IMR-90 (cell line): ENCODE data around the gene FCHO1. TPM values are rescaled to one million over a fixed set of nuclear protein-coding genes. Genes with fewer than 3 reads are reported as not detected.

Experiments
- ATAC-seq: fragments of 200-7000 bp; cut with Tn5 transposase; 2 replicates; pipeline ENCODE4 v1.9.1; 2020; ENCODE audit warnings: low read depth, mild to moderate bottlenecking, moderate library complexity
- BruUV-seq: library from RNA; stranded (reverse); fragments of 400-500 nt; replicated peaks from 2 replicates; lab custom pipeline; 2021; lab: Mats Ljungman, UMichigan
- CTCF ChIA-PET: fragments of 300-600 bp; formaldehyde crosslinking; extraction: SDS; loops from one replicate; lab custom pipeline; 2021; ENCODE audit warnings: antibody characterized with exemption; lab: Yijun Ruan, JAX
- POLR2A ChIA-PET: fragments of 300-600 bp; sonication (Branson Sonifier 250); formaldehyde crosslinking; loops from one replicate; lab custom pipeline; 2022; ENCODE audit warnings: antibody characterized with exemption; ENCODE audit not compliant: unreplicated experiment; lab: Charles Lee
- DNase-seq: peaks from one replicate; pipeline ENCODE4 v3.0.0; 2013
- H2AFZ ChIP-seq: replicated peaks from 2 replicates; pipeline ENCODE3; 2013; ENCODE audit warnings: low read length, mild to moderate bottlenecking; ENCODE audit not compliant: poor library complexity
- H2AK5ac ChIP-seq: 2 replicates; pipeline ENCODE4 v1.6.1; 2013; ENCODE audit warnings: low read depth, low read length, inconsistent platforms
- H2AK9ac ChIP-seq: replicated peaks from 2 replicates; pipeline ENCODE3; 2013; ENCODE audit warnings: mild to moderate bottlenecking, low read depth, low read length, moderate library complexity; ENCODE audit not compliant: poor library complexity
- H2BK120ac ChIP-seq: 2 replicates; pipeline ENCODE4 v1.6.1; 2013; ENCODE audit warnings: low read depth, low read length, inconsistent platforms
- H2BK15ac ChIP-seq: 3 replicates; pipeline ENCODE4 v1.6.1; 2013; ENCODE audit warnings: low read depth, low read length, inconsistent platforms
- H2BK20ac ChIP-seq: 2 replicates; pipeline ENCODE4 v1.6.1; 2013; ENCODE audit warnings: low read depth, mild to moderate bottlenecking, inconsistent platforms, low read length, moderate library complexity
- H2BK5ac ChIP-seq: 2 replicates; pipeline ENCODE4 v1.6.1; 2013; ENCODE audit warnings: mild to moderate bottlenecking, low read depth, low read length, inconsistent platforms; ENCODE audit not compliant: poor library complexity, severe bottlenecking
- H3K14ac ChIP-seq: replicated peaks from 2 replicates; pipeline ENCODE4 v1.6.1; 2013; ENCODE audit warnings: low read depth, low read length, inconsistent platforms
- H3K18ac ChIP-seq: 2 replicates; pipeline ENCODE4 v1.6.1; 2013; ENCODE audit warnings: low read depth, low read length, control low read depth
- H3K23ac ChIP-seq: 2 replicates; pipeline ENCODE4 v1.6.1; 2013; ENCODE audit warnings: low read depth, low read length, inconsistent platforms
- H3K27ac ChIP-seq: 2 replicates; pipeline ENCODE4 v1.5.1; 2013; ENCODE audit warnings: mild to moderate bottlenecking, control low read depth, low read length; ENCODE audit not compliant: insufficient read depth
- H3K27me3 ChIP-seq: 2 replicates; pipeline ENCODE4 v1.6.1; 2013; ENCODE audit warnings: low read length; ENCODE audit not compliant: control insufficient read depth, insufficient read depth
- H3K36me3 ChIP-seq: 2 replicates; pipeline ENCODE4 v1.6.1; 2013; ENCODE audit warnings: low read length, mixed read lengths; ENCODE audit not compliant: control insufficient read depth, insufficient read depth
- H3K4ac ChIP-seq: 2 replicates; pipeline ENCODE4 v1.6.1; 2013; ENCODE audit warnings: low read depth, low read length, inconsistent platforms
- H3K4me1 ChIP-seq: 2 replicates; pipeline ENCODE4 v1.6.1; 2013; ENCODE audit warnings: low read length, mixed read lengths; ENCODE audit not compliant: control insufficient read depth, insufficient read depth
- H3K4me2 ChIP-seq: 2 replicates; pipeline ENCODE4 v1.6.1; 2013; ENCODE audit warnings: low read depth, mild to moderate bottlenecking, control low read depth, low read length, moderate library complexity
- H3K4me3 ChIP-seq: 2 replicates; pipeline ENCODE4 v1.5.1; 2013; ENCODE audit warnings: low read depth, mild to moderate bottlenecking, control low read depth, low read length, moderate library complexity; ENCODE audit not compliant: insufficient read depth
- H3K56ac ChIP-seq: 2 replicates; pipeline ENCODE4 v1.6.1; 2013; ENCODE audit warnings: low read length, inconsistent platforms; ENCODE audit not compliant: insufficient read depth; ENCODE audit errors: extremely low read depth
- H3K79me1 ChIP-seq, 2 experiments: 2 replicates each; pipeline ENCODE4 v1.6.1; 2013; ENCODE audit warnings: low read length in 2 of 2, inconsistent platforms in 1 of 2, low read depth in 1 of 2
- H3K9ac ChIP-seq: 2 replicates; pipeline ENCODE4 v1.6.1; 2013; ENCODE audit warnings: low read depth, low read length, control low read depth
- H3K9me1 ChIP-seq: 2 replicates; pipeline ENCODE4 v1.6.1; 2013; ENCODE audit warnings: low read length, inconsistent platforms; ENCODE audit not compliant: insufficient read depth
- H3K9me3 ChIP-seq: 2 replicates; pipeline ENCODE4 v1.6.1; 2013; ENCODE audit warnings: low read length; ENCODE audit not compliant: control insufficient read depth, insufficient read depth
- H4K20me1 ChIP-seq: 2 replicates; pipeline ENCODE4 v1.6.1; 2013; ENCODE audit warnings: low read length, inconsistent platforms; ENCODE audit not compliant: insufficient read depth
- H4K5ac ChIP-seq: 2 replicates; pipeline ENCODE4 v1.6.1; 2013; ENCODE audit warnings: mild to moderate bottlenecking, low read depth, low read length, control low read depth
- H4K8ac ChIP-seq, 2 experiments: 2 replicates each; pipeline ENCODE4 v1.6.1; 2013; ENCODE audit warnings: low read depth in 2 of 2, low read length in 2 of 2, control low read depth in 1 of 2, inconsistent platforms in 1 of 2
- H4K91ac ChIP-seq: 2 replicates; pipeline ENCODE4 v1.6.1; 2013; ENCODE audit warnings: low read depth, low read length, inconsistent platforms; ENCODE audit not compliant: insufficient read depth
- BHLHE40 ChIP-seq: fragments of 150-350 bp; IDR thresholded peaks from 2 replicates; pipeline ENCODE4 v1.6.1; 2016; ENCODE audit warnings: mild to moderate bottlenecking, low read depth, low read length
- CEBPB ChIP-seq: IDR thresholded peaks from 2 replicates; pipeline ENCODE4 v1.6.1; 2012; ENCODE audit warnings: low read depth, low read length, improper control_type of control experiment
- CHD1 ChIP-seq: IDR thresholded peaks from 2 replicates; pipeline ENCODE4 v1.6.1; 2012; ENCODE audit warnings: low read depth, low read length, improper control_type of control experiment
- FOS ChIP-seq: fragments of 150-350 bp; IDR thresholded peaks from 2 replicates; pipeline ENCODE4 v1.6.1; 2016; ENCODE audit warnings: low read depth, low read length
- MAFK ChIP-seq: IDR thresholded peaks from 2 replicates; pipeline ENCODE4 v1.6.1; 2012; ENCODE audit warnings: low read depth, low read length, improper control_type of control experiment
- MAZ ChIP-seq: IDR thresholded peaks from 2 replicates; pipeline ENCODE4 v1.6.1; 2012; ENCODE audit warnings: low read depth, mild to moderate bottlenecking, low read length, improper control_type of control experiment, moderate library complexity, borderline replicate concordance
- MXI1 ChIP-seq: IDR thresholded peaks from 2 replicates; pipeline ENCODE4 v1.6.1; 2012; ENCODE audit warnings: low read depth, mild to moderate bottlenecking, low read length, moderate library complexity, borderline replicate concordance
- NFE2L2 ChIP-seq: fragments of 150-350 bp; IDR thresholded peaks from 2 replicates; pipeline ENCODE4 v1.6.1; 2016; ENCODE audit warnings: low read depth, mild to moderate bottlenecking, low read length
- POLR2A ChIP-seq: IDR thresholded peaks from 2 replicates; pipeline ENCODE4 v1.6.1; 2012; ENCODE audit warnings: mild to moderate bottlenecking, low read depth, low read length
- RAD21 ChIP-seq: IDR thresholded peaks from 2 replicates; pipeline ENCODE4 v1.6.1; 2012; ENCODE audit warnings: low read length, improper control_type of control experiment
- RCOR1 ChIP-seq: IDR thresholded peaks from 2 replicates; pipeline ENCODE4 v1.6.1; 2012; ENCODE audit warnings: mild to moderate bottlenecking, low read length, improper control_type of control experiment; ENCODE audit not compliant: insufficient replicate concordance
- RFX5 ChIP-seq: IDR thresholded peaks from 2 replicates; pipeline ENCODE4 v1.8.0; 2012; ENCODE audit warnings: low read depth, mild to moderate bottlenecking, low read length, moderate library complexity
- SMC3 ChIP-seq: fragments of 150-350 bp; IDR thresholded peaks from 2 replicates; pipeline ENCODE4 v1.6.1; 2016; ENCODE audit warnings: low read depth, mild to moderate bottlenecking, antibody characterized with exemption, low read length, moderate library complexity
- WGBS, 2 experiments: methylation state at CpG; one replicate each; pipeline versions ENCODE4 v1.1.5 to v1.1.7; 2013; ENCODE audit warnings: missing lambda C conversion rate in 2 of 2; ENCODE audit not compliant: insufficient read length in 1 of 2; ENCODE audit errors: extremely low coverage in 2 of 2; 5-methylcytosine and 5-hydroxymethylcytosine counted together
- dilution Hi-C: fragments of 300-500 bp; cut with HindIII; formaldehyde crosslinking; loops from one replicate; pipeline ENCODE4 v1.14.3; 2018; ENCODE audit warnings: low sequenced_read_pairs; ENCODE audit not compliant: unreplicated experiment
- in situ Hi-C: fragments of 300-500 bp; cut with MboI; formaldehyde crosslinking; loops from 3 replicates; pipeline ENCODE4 v1.14.3; 2019; ENCODE audit warnings: low sequenced_read_pairs, inconsistent platforms, mixed read lengths
- intact Hi-C: fragments of 100-400 bp; cut with micrococcal nuclease; formaldehyde crosslinking; loops from 2 replicates; pipeline ENCODE4 v1.10.0; 2022
- polyA plus RNA-seq, 3 experiments: library from polyadenylated mRNA; depleted of rRNA; stranded (reverse); fragments of >200 nt; gene quantifications; 2 replicates each; pipeline ENCODE4 v1.2.3, GENCODE V29; 2012; ENCODE audit warnings: low replicate concordance in 1 of 3
- total RNA-seq: library from RNA; depleted of rRNA; stranded (reverse); fragments of >200 nt; gene quantifications from 2 replicates; pipeline ENCODE4 v1.2.3, GENCODE V29; 2012
- TF ChIP-seq, protein P1 (sequence below): conservative IDR thresholded peaks from 2 replicates; pipeline ENCODE4 v1.5.1; 2012; ENCODE audit warnings: mild to moderate bottlenecking, low read depth, low read length, improper control_type of control experiment
- TF ChIP-seq, protein P2 (sequence below): fragments of 150-350 bp; IDR thresholded peaks from 2 replicates; pipeline ENCODE4 v1.6.1; 2016; ENCODE audit warnings: low read depth, mild to moderate bottlenecking, low read length, moderate library complexity, borderline replicate concordance
- TF ChIP-seq, protein P3 (sequence below): fragments of 150-350 bp; IDR thresholded peaks from 2 replicates; pipeline ENCODE4 v1.6.1; 2017; ENCODE audit warnings: mild to moderate bottlenecking, antibody characterized with exemption, low read length, low read depth

Gene FCHO1
- total and polyA plus RNA-seq, 2 of the 4 experiments (the other 2 are of a cell fraction), result 0.18 to 1.0 TPM

- Histone ChIP-seq H3K27me3 (peaks cover 40% of the 10 kb centered on the region), H3K4me3 (no peak overlapping the region), H2BK15ac (no peak overlapping the region), H3K56ac (no peak overlapping the region), H3K9ac (no peak overlapping the region), H3K27ac (no peak overlapping the region), H3K9me1 (no peaks in the 10 kb centered on the region), H4K5ac (no peak overlapping the region), H2AK5ac (no peak overlapping the region), H3K18ac (no peak overlapping the region), H4K8ac (no peak overlapping the region), H2AFZ (no peak overlapping the region), H2BK5ac (no peak overlapping the region), H3K4me1 (no peaks in the 10 kb centered on the region), H2BK120ac (no peak overlapping the region), H3K4me2 (no peak overlapping the region), H3K4ac (no peak overlapping the region), H3K9me3 (no peaks in the 10 kb centered on the region), H3K14ac (no peak overlapping the region), H3K23ac (no peak overlapping the region), H2BK20ac (no peak overlapping the region), H3K79me1 (no peaks in the 10 kb centered on the region), H3K36me3 (no peaks in the 10 kb centered on the region), H2AK9ac (no peak overlapping the region), H4K91ac (no peak overlapping the region), H4K20me1 (no peaks in the 10 kb centered on the region)
- TF ChIP-seq RCOR1, result no peak
- no peak for TF ChIP-seq FOS
- TF ChIP-seq, protein P1, sequence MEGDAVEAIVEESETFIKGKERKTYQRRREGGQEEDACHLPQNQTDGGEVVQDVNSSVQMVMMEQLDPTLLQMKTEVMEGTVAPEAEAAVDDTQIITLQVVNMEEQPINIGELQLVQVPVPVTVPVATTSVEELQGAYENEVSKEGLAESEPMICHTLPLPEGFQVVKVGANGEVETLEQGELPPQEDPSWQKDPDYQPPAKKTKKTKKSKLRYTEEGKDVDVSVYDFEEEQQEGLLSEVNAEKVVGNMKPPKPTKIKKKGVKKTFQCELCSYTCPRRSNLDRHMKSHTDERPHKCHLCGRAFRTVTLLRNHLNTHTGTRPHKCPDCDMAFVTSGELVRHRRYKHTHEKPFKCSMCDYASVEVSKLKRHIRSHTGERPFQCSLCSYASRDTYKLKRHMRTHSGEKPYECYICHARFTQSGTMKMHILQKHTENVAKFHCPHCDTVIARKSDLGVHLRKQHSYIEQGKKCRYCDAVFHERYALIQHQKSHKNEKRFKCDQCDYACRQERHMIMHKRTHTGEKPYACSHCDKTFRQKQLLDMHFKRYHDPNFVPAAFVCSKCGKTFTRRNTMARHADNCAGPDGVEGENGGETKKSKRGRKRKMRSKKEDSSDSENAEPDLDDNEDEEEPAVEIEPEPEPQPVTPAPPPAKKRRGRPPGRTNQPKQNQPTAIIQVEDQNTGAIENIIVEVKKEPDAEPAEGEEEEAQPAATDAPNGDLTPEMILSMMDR, result no peak
- no peak for TF ChIP-seq CHD1
- TF ChIP-seq SMC3, result no peak
- no peak for TF ChIP-seq RFX5
- TF ChIP-seq MAZ, result no peak
- TF ChIP-seq NFE2L2, result no peak
- no peak for TF ChIP-seq MAFK
- TF ChIP-seq RAD21, result no peak
- TF ChIP-seq, protein P2, sequence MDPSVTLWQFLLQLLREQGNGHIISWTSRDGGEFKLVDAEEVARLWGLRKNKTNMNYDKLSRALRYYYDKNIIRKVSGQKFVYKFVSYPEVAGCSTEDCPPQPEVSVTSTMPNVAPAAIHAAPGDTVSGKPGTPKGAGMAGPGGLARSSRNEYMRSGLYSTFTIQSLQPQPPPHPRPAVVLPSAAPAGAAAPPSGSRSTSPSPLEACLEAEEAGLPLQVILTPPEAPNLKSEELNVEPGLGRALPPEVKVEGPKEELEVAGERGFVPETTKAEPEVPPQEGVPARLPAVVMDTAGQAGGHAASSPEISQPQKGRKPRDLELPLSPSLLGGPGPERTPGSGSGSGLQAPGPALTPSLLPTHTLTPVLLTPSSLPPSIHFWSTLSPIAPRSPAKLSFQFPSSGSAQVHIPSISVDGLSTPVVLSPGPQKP, result no peak
- no peak for TF ChIP-seq MXI1
- TF ChIP-seq, protein P3, sequence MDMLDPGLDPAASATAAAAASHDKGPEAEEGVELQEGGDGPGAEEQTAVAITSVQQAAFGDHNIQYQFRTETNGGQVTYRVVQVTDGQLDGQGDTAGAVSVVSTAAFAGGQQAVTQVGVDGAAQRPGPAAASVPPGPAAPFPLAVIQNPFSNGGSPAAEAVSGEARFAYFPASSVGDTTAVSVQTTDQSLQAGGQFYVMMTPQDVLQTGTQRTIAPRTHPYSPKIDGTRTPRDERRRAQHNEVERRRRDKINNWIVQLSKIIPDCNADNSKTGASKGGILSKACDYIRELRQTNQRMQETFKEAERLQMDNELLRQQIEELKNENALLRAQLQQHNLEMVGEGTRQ, result no peak
- TF ChIP-seq CEBPB, result no peak
- no peak for TF ChIP-seq BHLHE40
- no peak for TF ChIP-seq POLR2A
- in situ Hi-C loops (no loop called here), dilution Hi-C loops (no loop called here), intact Hi-C loops (no loop called here)
- ChIA-PET CTCF (no interaction called here), POLR2A (no interaction called here)
- BruUV-seq, result no TSS peak
- no peak for DNase-seq
- ATAC-seq, result no peak
- WGBS, 2 experiments, result 41% methylated on average over 3 of the region's 4 CpGs; no CpG with 5 or more reads in 1 of the 2 experiments
Measured at GRCh38 chr19:17836530-17836929, 85.3 kb downstream of the FCHO1 start.
